HepG2 (cell line): ENCODE data around the gene CCDC170. TPM values are rescaled to one million over a fixed set of nuclear protein-coding genes. Genes with fewer than 3 reads are reported as not detected.

ENCODE experiments used
- BATF2 ChIP-seq: sonication (generic); formaldehyde crosslinking; IDR thresholded peaks from 2 replicates; pipeline ENCODE4 v1.8.0; 2022; ENCODE audit warnings: mild to moderate bottlenecking, missing genetic modification reagents, moderate library complexity
- GTF2F1 ChIP-seq: fragments of 150-350 bp; IDR thresholded peaks from 2 replicates; pipeline ENCODE4 v1.6.1; 2014; ENCODE audit warnings: low read length
- JUNB ChIP-seq: sonication (generic); formaldehyde crosslinking; IDR thresholded peaks from 2 replicates; pipeline ENCODE4 v1.8.0; 2022; ENCODE audit warnings: missing genetic modification reagents, mild to moderate bottlenecking, borderline replicate concordance
- NFIC ChIP-seq: IDR thresholded peaks from 2 replicates; pipeline ENCODE4 v1.6.1; 2012; ENCODE audit warnings: mild to moderate bottlenecking, low read length, inconsistent platforms
- REPIN1 ChIP-seq: sonication (generic); formaldehyde crosslinking; IDR thresholded peaks from 2 replicates; pipeline ENCODE4 v1.8.0; 2022; ENCODE audit warnings: missing genetic modification reagents, low read depth, mild to moderate bottlenecking, borderline replicate concordance
- SKI ChIP-seq: fragments of 450-650 bp; IDR thresholded peaks from one replicate; pipeline ENCODE4 v1.6.1; 2018; ENCODE audit warnings: mild to moderate bottlenecking; ENCODE audit not compliant: partially characterized antibody
- THRA ChIP-seq: sonication (generic); formaldehyde crosslinking; IDR thresholded peaks from 2 replicates; pipeline ENCODE4 v1.4.0; 2020; ENCODE audit warnings: missing genetic modification reagents, borderline replicate concordance
- YEATS4 ChIP-seq: sonication (generic); formaldehyde crosslinking; IDR thresholded peaks from 2 replicates; pipeline ENCODE4 v1.4.0; 2020; ENCODE audit warnings: missing genetic modification reagents, borderline replicate concordance
- ZBTB21 ChIP-seq: sonication (generic); formaldehyde crosslinking; IDR thresholded peaks from 2 replicates; pipeline ENCODE4 v1.4.0; 2020; ENCODE audit warnings: missing genetic modification reagents
- ZBTB34 ChIP-seq: sonication (generic); formaldehyde crosslinking; IDR thresholded peaks from 2 replicates; pipeline ENCODE4 v1.8.0; 2022; ENCODE audit warnings: mild to moderate bottlenecking, missing genetic modification reagents
- ZNF143 ChIP-seq: sonication (generic); formaldehyde crosslinking; IDR thresholded peaks from 2 replicates; pipeline ENCODE4 v1.4.0; 2020; ENCODE audit warnings: missing genetic modification reagents
- ZNF737 ChIP-seq: sonication (generic); formaldehyde crosslinking; IDR thresholded peaks from 2 replicates; pipeline ENCODE4 v1.5.0; 2020; ENCODE audit warnings: missing genetic modification reagents, mild to moderate bottlenecking, borderline replicate concordance
- ZNF782 ChIP-seq: sonication (generic); formaldehyde crosslinking; IDR thresholded peaks from 2 replicates; pipeline ENCODE4 v1.4.0; 2020; ENCODE audit warnings: missing genetic modification reagents, mild to moderate bottlenecking, borderline replicate concordance
- ZSCAN30 ChIP-seq: sonication (generic); formaldehyde crosslinking; IDR thresholded peaks from 2 replicates; pipeline ENCODE4 v1.5.0; 2020; ENCODE audit warnings: mild to moderate bottlenecking, missing genetic modification reagents
- polyA plus RNA-seq, 8 experiments: library from polyadenylated mRNA; depleted of rRNA in 3 of 8; stranded (reverse) in 7 of 8; unstranded in 1 of 8; fragments of >200 nt; fragmentation: Illumina TruSeq in 4 of 8; extraction: Trizol in 4 of 8; gene quantifications; 2 replicates each; pipeline versions ENCODE4 v1.2.1 to v1.2.3, GENCODE V29; 2011 to 2016; ENCODE audit warnings: low read depth in 4 of 8, missing spikeins in 1 of 8, mixed read lengths in 1 of 8; ENCODE audit not compliant: insufficient read depth in 1 of 8
- total RNA-seq, 5 experiments: library from RNA; depleted of rRNA; stranded (reverse); fragments of >200 nt; fragmentation: Illumina TruSeq; extraction: Trizol; gene quantifications; 2 replicates each; pipeline ENCODE4 v1.2.3, GENCODE V29; 2016; ENCODE audit warnings: low read depth in 1 of 5
- TF ChIP-seq, protein P1 (sequence below): sonication (generic); formaldehyde crosslinking; IDR thresholded peaks from 2 replicates; pipeline ENCODE4 v1.9.0; 2021; ENCODE audit warnings: mild to moderate bottlenecking, missing genetic modification reagents

CCDC170 gene
- total and polyA plus RNA-seq, 2 of the 13 experiments (the other 11 are each of a cell fraction or from before 2014, with no cell fraction given) = 0.90 to 5.1 TPM

DNA sequence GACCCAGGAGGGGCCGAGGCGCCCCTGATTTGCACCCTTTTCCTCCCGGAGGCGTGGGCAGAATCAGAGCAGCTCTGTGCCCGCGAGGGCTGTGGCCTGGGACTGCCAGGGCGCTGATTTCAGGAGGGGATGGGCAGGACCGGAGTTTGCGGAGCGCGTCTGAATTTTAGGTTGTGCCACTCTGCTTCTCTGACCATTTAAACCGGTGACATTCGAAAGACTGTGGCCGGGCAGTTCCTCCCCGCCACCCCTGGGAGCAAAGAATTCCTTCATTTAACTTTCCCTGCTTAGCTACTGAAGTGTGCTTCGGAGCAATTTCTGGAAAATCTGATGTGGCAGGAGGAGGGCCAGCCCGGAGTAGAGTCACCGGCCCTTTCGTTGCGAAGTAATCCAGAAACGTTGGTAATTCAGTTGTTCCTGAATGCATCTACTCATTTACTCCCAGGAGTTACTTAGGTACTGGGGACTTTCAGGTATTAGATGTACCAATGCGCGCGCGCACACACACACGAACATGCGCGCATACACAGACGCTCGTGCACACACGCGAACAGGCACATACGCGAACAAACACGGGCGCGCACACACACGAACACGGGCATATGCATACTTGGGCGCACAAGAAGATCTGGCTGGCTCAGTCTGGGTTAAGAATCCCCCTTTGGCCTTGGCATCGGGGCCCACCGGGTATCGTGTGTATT lies 568 bp downstream of the CCDC170 start (continued):
- TF ChIP-seq ZBTB34 (CRISPR knock-in tag) (no peak), REPIN1 (CRISPR knock-in tag) (peak; percentile 54; the same call in 1 of the 2 replicates), ZSCAN30 (CRISPR knock-in tag) (no peak), THRA (CRISPR knock-in tag) (no peak), JUNB (CRISPR knock-in tag) (no peak), BATF2 (no peak), NFIC (no peak), ZBTB21 (CRISPR knock-in tag) (no peak), ZNF737 (CRISPR knock-in tag) (no peak), GTF2F1 (no peak), ZNF143 (CRISPR knock-in tag) (no peak), YEATS4 (CRISPR knock-in tag) (peak; percentile 10; the same call in 1 of the 2 replicates), SKI (no peak), ZNF782 (CRISPR knock-in tag) (no peak)
- TF ChIP-seq, protein P1, sequence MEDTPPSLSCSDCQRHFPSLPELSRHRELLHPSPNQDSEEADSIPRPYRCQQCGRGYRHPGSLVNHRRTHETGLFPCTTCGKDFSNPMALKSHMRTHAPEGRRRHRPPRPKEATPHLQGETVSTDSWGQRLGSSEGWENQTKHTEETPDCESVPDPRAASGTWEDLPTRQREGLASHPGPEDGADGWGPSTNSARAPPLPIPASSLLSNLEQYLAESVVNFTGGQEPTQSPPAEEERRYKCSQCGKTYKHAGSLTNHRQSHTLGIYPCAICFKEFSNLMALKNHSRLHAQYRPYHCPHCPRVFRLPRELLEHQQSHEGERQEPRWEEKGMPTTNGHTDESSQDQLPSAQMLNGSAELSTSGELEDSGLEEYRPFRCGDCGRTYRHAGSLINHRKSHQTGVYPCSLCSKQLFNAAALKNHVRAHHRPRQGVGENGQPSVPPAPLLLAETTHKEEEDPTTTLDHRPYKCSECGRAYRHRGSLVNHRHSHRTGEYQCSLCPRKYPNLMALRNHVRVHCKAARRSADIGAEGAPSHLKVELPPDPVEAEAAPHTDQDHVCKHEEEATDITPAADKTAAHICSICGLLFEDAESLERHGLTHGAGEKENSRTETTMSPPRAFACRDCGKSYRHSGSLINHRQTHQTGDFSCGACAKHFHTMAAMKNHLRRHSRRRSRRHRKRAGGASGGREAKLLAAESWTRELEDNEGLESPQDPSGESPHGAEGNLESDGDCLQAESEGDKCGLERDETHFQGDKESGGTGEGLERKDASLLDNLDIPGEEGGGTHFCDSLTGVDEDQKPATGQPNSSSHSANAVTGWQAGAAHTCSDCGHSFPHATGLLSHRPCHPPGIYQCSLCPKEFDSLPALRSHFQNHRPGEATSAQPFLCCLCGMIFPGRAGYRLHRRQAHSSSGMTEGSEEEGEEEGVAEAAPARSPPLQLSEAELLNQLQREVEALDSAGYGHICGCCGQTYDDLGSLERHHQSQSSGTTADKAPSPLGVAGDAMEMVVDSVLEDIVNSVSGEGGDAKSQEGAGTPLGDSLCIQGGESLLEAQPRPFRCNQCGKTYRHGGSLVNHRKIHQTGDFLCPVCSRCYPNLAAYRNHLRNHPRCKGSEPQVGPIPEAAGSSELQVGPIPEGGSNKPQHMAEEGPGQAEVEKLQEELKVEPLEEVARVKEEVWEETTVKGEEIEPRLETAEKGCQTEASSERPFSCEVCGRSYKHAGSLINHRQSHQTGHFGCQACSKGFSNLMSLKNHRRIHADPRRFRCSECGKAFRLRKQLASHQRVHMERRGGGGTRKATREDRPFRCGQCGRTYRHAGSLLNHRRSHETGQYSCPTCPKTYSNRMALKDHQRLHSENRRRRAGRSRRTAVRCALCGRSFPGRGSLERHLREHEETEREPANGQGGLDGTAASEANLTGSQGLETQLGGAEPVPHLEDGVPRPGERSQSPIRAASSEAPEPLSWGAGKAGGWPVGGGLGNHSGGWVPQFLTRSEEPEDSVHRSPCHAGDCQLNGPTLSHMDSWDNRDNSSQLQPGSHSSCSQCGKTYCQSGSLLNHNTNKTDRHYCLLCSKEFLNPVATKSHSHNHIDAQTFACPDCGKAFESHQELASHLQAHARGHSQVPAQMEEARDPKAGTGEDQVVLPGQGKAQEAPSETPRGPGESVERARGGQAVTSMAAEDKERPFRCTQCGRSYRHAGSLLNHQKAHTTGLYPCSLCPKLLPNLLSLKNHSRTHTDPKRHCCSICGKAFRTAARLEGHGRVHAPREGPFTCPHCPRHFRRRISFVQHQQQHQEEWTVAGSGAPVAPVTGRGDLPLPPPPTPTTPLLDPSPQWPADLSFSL (CRISPR knock-in tag) = peak; percentile 36; the same call in 1 of the 2 replicates
